ENCODE results near the gene KRTAP5-1. TPM values are rescaled to one million over a fixed set of nuclear protein-coding genes. Genes with fewer than 3 reads are reported as not detected.

KRTAP5-1 gene
- polyA plus RNA-seq, 1 of the 3 experiments (the other 2 are of a cell fraction), result not detected

GRCh38 chr11:1536065-1536843 lies 48.8 kb downstream of the KRTAP5-1 start (continued):
- TF ChIP-seq FOSL2 (IDR thresholded peaks at IDR 0.05; ENCODE audit: borderline replicate concordance, low read depth) (no peak), MEF2A (IDR thresholded peaks at IDR 0.05; ENCODE audit: borderline replicate concordance, low read depth) (no peak), ELF1 (IDR thresholded peaks at IDR 0.05) (no peak), USF2 (IDR thresholded peaks at IDR 0.05; ENCODE audit: borderline replicate concordance, low read depth, low read length) (no peak), TAF1 (IDR thresholded peaks at IDR 0.05; ENCODE audit: borderline replicate concordance, low read depth, low read length) (no peak)

GRCh38 chr11:1534682-1535081 lies 50.4 kb downstream of the KRTAP5-1 start:
- ChIA-PET POLR2A (no interaction called here), CTCF (interaction anchor here (1.2 kb wide), 1 partner anchor 19 kb away, joined by 4 read pairs; no protein-coding TSS in a partner anchor)
- Histone ChIP-seq H3K9me2 (no peaks in the 10 kb centered on the region), H3K4me2 (no peak overlapping the region), H4K20me1 (ENCODE audit: insufficient read depth) (peaks cover 73% of the 10 kb centered on the region), H3K9me3 (no peaks in the 10 kb centered on the region), H3K36me3 (replicated peaks in 1 of 2; ENCODE audit: control insufficient read depth in 1 of 2, insufficient read depth in 2 of 2, low read length in 1 of 2) (peaks cover 0 to 9% of the 10 kb centered on the region in 2 experiments), H3K79me2 (ENCODE audit: insufficient read depth) (peaks cover 79% of the 10 kb centered on the region), H3K4me3 (ENCODE audit: low read depth in 2 of 2, low read length in 1 of 2) (no peak overlapping the region), H3K27me3 (ENCODE audit: insufficient read depth) (peaks cover 7% of the 10 kb centered on the region; the same call in 1 of the 2 replicates), H3F3A (replicated peaks; ENCODE audit: insufficient read depth) (no peaks in the 10 kb centered on the region), H3K27ac (ENCODE audit: low read depth in 2 of 2, low read length in 1 of 2) (no peak overlapping the region), H3K9ac (no peak overlapping the region), H2AFZ (ENCODE audit: low read depth) (no peak overlapping the region), H3K4me1 (ENCODE audit: control insufficient read depth in 1 of 2, insufficient read depth in 2 of 2, low read depth in 1 of 2, low read length in 1 of 2) (peaks cover 0 to 17% of the 10 kb centered on the region in 2 experiments; a peak in 1 of 4 replicates)
- TF ChIP-seq MEF2A (IDR thresholded peaks at IDR 0.05; ENCODE audit: borderline replicate concordance, low read depth) (no peak), FOXJ3 (CRISPR knock-in tag; IDR thresholded peaks at IDR 0.05) (no peak), CTCF (IDR thresholded peaks at IDR 0.05) (no peak), FOSL2 (IDR thresholded peaks at IDR 0.05; ENCODE audit: borderline replicate concordance, low read depth) (no peak), EP300 (IDR thresholded peaks at IDR 0.05; ENCODE audit: borderline replicate concordance in 1 of 2, low read depth in 1 of 2, low read length in 1 of 2) (no peak), MAX (IDR thresholded peaks at IDR 0.05; ENCODE audit: low read depth) (no peak), ZBTB33 (IDR thresholded peaks at IDR 0.05; ENCODE audit: borderline replicate concordance, low read depth) (no peak), FOXM1 (IDR thresholded peaks at IDR 0.05; ENCODE audit: low read depth) (no peak), EZH2phosphoT487 (IDR thresholded peaks at IDR 0.05; ENCODE audit: borderline replicate concordance, low read depth) (no peak), RFX5 (IDR thresholded peaks at IDR 0.05; ENCODE audit: low read length) (no peak), PBX3 (IDR thresholded peaks at IDR 0.05) (no peak), POLR2AphosphoS5 (IDR thresholded peaks at IDR 0.05; ENCODE audit: low read depth, low read length) (no peak), YY1 (IDR thresholded peaks at IDR 0.05; ENCODE audit: low read depth) (no peak), SMC3 (IDR thresholded peaks at IDR 0.05; ENCODE audit: low read depth, low read length) (no peak), REST (IDR thresholded peaks at IDR 0.05; ENCODE audit: low read depth, low read length) (no peak)
- DNase-seq, result no peak
- WGBS (ENCODE audit: low lambda C conversion rate), result 85% methylated on average over 14 of the region's 14 CpGs

Data from SK-N-SH (cell line).